Measurements from ENCODE around the gene EFNA5. TPM values are rescaled to one million over a fixed set of nuclear protein-coding genes. Genes with fewer than 3 reads are reported as not detected.

The EFNA5 gene
- total RNA-seq, 3 donors from 2014 or later (not counting 1 experiment from before 2014, with no cell fraction given): 2.2 to 8.1 (median 4.3) TPM

- Mint-ChIP-seq H3K9me3 (no peaks in the 10 kb centered on the region), H3K4me3 (no peak overlapping the region), H3K36me3 (no peaks in the 10 kb centered on the region), H3K27me3 (ENCODE audit: low read depth in 2 of 2) (peaks cover 8 to 22% of the 10 kb centered on the region in 2 donors), H3K4me1 (no peaks in the 10 kb centered on the region), H3K27ac (no peak overlapping the region)
- Histone ChIP-seq H3K4me1 (ENCODE audit: control insufficient read depth, insufficient read depth, low read length) (no peaks in the 10 kb centered on the region), H3K4me3 (ENCODE audit: low read length) (no peak overlapping the region), H3K36me3 (ENCODE audit: control insufficient read depth, insufficient read depth, low read length) (no peaks in the 10 kb centered on the region), H3K9me3 (ENCODE audit: control insufficient read depth, insufficient read depth, low read length) (no peaks in the 10 kb centered on the region), H3K27ac (ENCODE audit: low read length) (no peak overlapping the region), H3K27me3 (ENCODE audit: control insufficient read depth, insufficient read depth, low read length) (no peaks in the 10 kb centered on the region)
- no peak for DNase-seq
- no peak for TF ChIP-seq CTCF (IDR thresholded peaks at IDR 0.05)
- ATAC-seq: no peak
- intact Hi-C loops (cut with micrococcal nuclease): no loop called here
- WGBS (ENCODE audit: insufficient coverage): 100% methylated on average over 2 of the region's 3 CpGs
Measured at GRCh38 chr5:107597803-107598202, 72.9 kb downstream of the EFNA5 start.

- no peak overlapping the region for H3K27ac Mint-ChIP-seq
- no peaks in the 10 kb centered on the region for H3K9me3 Mint-ChIP-seq
- Histone ChIP-seq H3K9me3 (ENCODE audit: control insufficient read depth, insufficient read depth, low read length) (no peaks in the 10 kb centered on the region), H3K27me3 (ENCODE audit: control insufficient read depth, insufficient read depth, low read length) (no peaks in the 10 kb centered on the region), H3K27ac (ENCODE audit: low read length) (no peak overlapping the region), H3K36me3 (ENCODE audit: control insufficient read depth, insufficient read depth, low read length) (no peaks in the 10 kb centered on the region), H3K4me3 (ENCODE audit: low read length) (no peak overlapping the region), H3K4me1 (ENCODE audit: control insufficient read depth, insufficient read depth, low read length) (no peaks in the 10 kb centered on the region)
- H3K4me1 Mint-ChIP-seq: no peaks in the 10 kb centered on the region
- no peak overlapping the region for H3K4me3 Mint-ChIP-seq
- no peak for TF ChIP-seq CTCF (IDR thresholded peaks at IDR 0.05)
- no peak for ATAC-seq
- DNase-seq: no peak
- WGBS (ENCODE audit: insufficient coverage): 93% methylated on average over 2 of the region's 3 CpGs
- H3K27me3 Mint-ChIP-seq (ENCODE audit: low read depth in 2 of 2): peaks cover 8 to 22% of the 10 kb centered on the region in 2 donors
- H3K36me3 Mint-ChIP-seq: no peaks in the 10 kb centered on the region
- intact Hi-C loops (cut with micrococcal nuclease): no loop called here
Measured at GRCh38 chr5:107597247-107597646, 73.5 kb downstream of the EFNA5 start.

GRCh38 chr5:107594253-107595045 is 76.3 kb downstream of the EFNA5 start:
- no peak overlapping the region for H3K27ac ChIP-seq (ENCODE audit: low read length)
- Mint-ChIP-seq H3K4me1 (no peaks in the 10 kb centered on the region), H3K9me3 (no peaks in the 10 kb centered on the region), H3K36me3 (no peaks in the 10 kb centered on the region), H3K27me3 (ENCODE audit: low read depth in 2 of 2) (peaks cover 15 to 18% of the 10 kb centered on the region in 2 donors), H3K4me3 (no peak overlapping the region), H3K27ac (no peak overlapping the region)
- ATAC-seq (no peak), DNase-seq (no peak)
- H3K36me3 ChIP-seq (ENCODE audit: control insufficient read depth, insufficient read depth, low read length): no peaks in the 10 kb centered on the region
- H3K27me3 ChIP-seq (ENCODE audit: control insufficient read depth, insufficient read depth, low read length): no peaks in the 10 kb centered on the region
- no peaks in the 10 kb centered on the region for H3K9me3 ChIP-seq (ENCODE audit: control insufficient read depth, insufficient read depth, low read length)
- no peak for TF ChIP-seq CTCF (IDR thresholded peaks at IDR 0.05)
- H3K4me1 ChIP-seq (ENCODE audit: control insufficient read depth, insufficient read depth, low read length): no peaks in the 10 kb centered on the region
- intact Hi-C loops (cut with micrococcal nuclease): no loop called here
- H3K4me3 ChIP-seq (ENCODE audit: low read length): no peak overlapping the region
- 95% methylated on average over 3 of the region's 4 CpGs for WGBS (ENCODE audit: insufficient coverage)

- no peak overlapping the region for H3K27ac Mint-ChIP-seq
- DNase-seq (no peak), ATAC-seq (no peak)
- 85% methylated on average over 3 of the region's 3 CpGs for WGBS (ENCODE audit: insufficient coverage)
- no peaks in the 10 kb centered on the region for H3K9me3 ChIP-seq (ENCODE audit: control insufficient read depth, insufficient read depth, low read length)
- no peak overlapping the region for H3K4me3 ChIP-seq (ENCODE audit: low read length)
- H3K27me3 ChIP-seq (ENCODE audit: control insufficient read depth, insufficient read depth, low read length): no peaks in the 10 kb centered on the region
- no peak for TF ChIP-seq CTCF (IDR thresholded peaks at IDR 0.05)
- intact Hi-C loops (cut with micrococcal nuclease): no loop called here
- H3K36me3 Mint-ChIP-seq: no peaks in the 10 kb centered on the region
- no peak overlapping the region for H3K4me3 Mint-ChIP-seq
- H3K4me1 Mint-ChIP-seq: no peaks in the 10 kb centered on the region
- H3K27me3 Mint-ChIP-seq (ENCODE audit: low read depth in 2 of 2): peaks cover 13 to 15% of the 10 kb centered on the region in 2 donors
- no peak overlapping the region for H3K27ac ChIP-seq (ENCODE audit: low read length)
- no peaks in the 10 kb centered on the region for H3K9me3 Mint-ChIP-seq
- H3K4me1 ChIP-seq (ENCODE audit: control insufficient read depth, insufficient read depth, low read length): no peaks in the 10 kb centered on the region
- H3K36me3 ChIP-seq (ENCODE audit: control insufficient read depth, insufficient read depth, low read length): no peaks in the 10 kb centered on the region
Measured at GRCh38 chr5:107593009-107593408, 77.7 kb downstream of the EFNA5 start.

All from natural killer cell (primary cell).